Stimulated activated CD4-positive, alpha-beta T cell treated with anti-CD3 and anti-CD28 coated beads, Interleukin-1b, Interleukin-23, amount 100 ng/mL, for 24 hours (primary cell): Measurements from ENCODE around the gene STIMATE.

Experiments used
- DNase-seq, 4 experiments: peaks; one replicate each; pipeline ENCODE4 v3.0.0-alpha.2; 2020; ENCODE audit warnings: low read depth in 4 of 4, low spot score in 1 of 4

Gene STIMATE

GRCh38 chr3:52897130-52898122 is at the start of gene STIMATE:
STIMATE (minus strand) TSS chr3:52897548; CDS start chr3:52897450, 98 bp downstream.
- peak; percentile 50 to 84 (median 70) for DNase-seq

- DNase-seq = no peak
Observed at GRCh38 chr3:52939600-52939999, 42.3 kb upstream of the STIMATE start.

GRCh38 chr3:52934630-52935530 is 37.5 kb upstream of the STIMATE start:
- DNase-seq = peak; percentile 13 to 22 (median 16)

- DNase-seq = no peak
Observed at GRCh38 chr3:52931889-52932288, 34.5 kb upstream of the STIMATE start.

- no peak for DNase-seq
Observed at GRCh38 chr3:52931328-52931727, 34.0 kb upstream of the STIMATE start.

- no peak for DNase-seq
Observed at GRCh38 chr3:52930748-52931147, 33.4 kb upstream of the STIMATE start.

- DNase-seq = no peak
Observed at GRCh38 chr3:52926554-52926953, 29.2 kb upstream of the STIMATE start.

GRCh38 chr3:52925405-52926313 is 28.3 kb upstream of the STIMATE start:
- DNase-seq = no peak

- DNase-seq = no peak
Observed at GRCh38 chr3:52923963-52924362, 26.6 kb upstream of the STIMATE start.

- no peak for DNase-seq
Observed at GRCh38 chr3:52920841-52921240, 23.5 kb upstream of the STIMATE start.

- DNase-seq = no peak
Observed at GRCh38 chr3:52917044-52917443, 19.7 kb upstream of the STIMATE start.

GRCh38 chr3:52915294-52915693 is 17.9 kb upstream of the STIMATE start:
- DNase-seq = no peak

GRCh38 chr3:52912885-52913731 is 15.8 kb upstream of the STIMATE start:
- DNase-seq = no peak

GRCh38 chr3:52910823-52911222 is 13.5 kb upstream of the STIMATE start:
- DNase-seq = no peak

- no peak for DNase-seq
Observed at GRCh38 chr3:52907497-52907896, 10.1 kb upstream of the STIMATE start.

GRCh38 chr3:52904552-52904951 is 7.2 kb upstream of the STIMATE start:
- DNase-seq = no peak

GRCh38 chr3:52904000-52904399 is 6.7 kb upstream of the STIMATE start:
- no peak for DNase-seq

- no peak for DNase-seq
Observed at GRCh38 chr3:52896613-52897012, 735 bp downstream of the STIMATE start.

- no peak for DNase-seq
Observed at GRCh38 chr3:52896151-52896550, 1.2 kb downstream of the STIMATE start.

GRCh38 chr3:52895418-52895817 is 1.9 kb downstream of the STIMATE start:
- peak in 1 of 4 experiments; percentile 34 for DNase-seq
